Fibroblast of gingiva (primary cell): ENCODE data around the gene UNC45B.
"Not testable (repeated sequence)": the region's sequence is repeated elsewhere in the genome, so short reads cannot be mapped to it uniquely, and the experiment has no call there.

ENCODE experiments used
- DNase-seq: peaks from one replicate; pipeline ENCODE4 v3.0.0-alpha.2; 2011; ENCODE audit warnings: low read depth

The UNC45B gene

GRCh38 chr17:35172321-35172720 is 24.7 kb downstream of the UNC45B start:
- DNase-seq: not testable (repeated sequence)

DNA sequence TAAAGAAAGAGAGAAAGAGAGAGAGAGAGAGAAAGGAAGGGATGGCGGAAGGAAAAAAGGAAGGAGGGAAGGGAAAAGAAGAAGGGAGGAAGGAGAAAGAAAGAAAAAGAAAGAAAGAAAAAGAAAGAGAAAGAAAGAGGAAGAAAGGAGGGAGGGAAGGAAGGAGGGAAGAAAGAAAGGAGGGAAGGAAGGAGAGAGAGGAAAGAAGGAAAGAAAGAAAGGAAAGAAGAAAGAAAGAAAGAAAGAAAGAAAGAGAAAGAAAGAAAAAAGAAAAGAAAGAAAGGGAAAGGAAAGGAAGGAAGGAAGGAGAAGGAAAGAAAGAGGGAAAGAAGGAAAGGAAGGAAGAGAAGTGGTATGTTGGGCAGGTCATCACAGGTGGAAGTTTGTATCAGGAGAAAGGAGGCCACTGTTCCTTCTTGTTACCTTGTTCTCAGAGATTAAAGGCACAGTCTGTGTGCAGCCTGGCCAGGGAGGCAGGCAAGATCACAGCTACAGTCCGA is 27.3 kb downstream of the UNC45B start:
- DNase-seq: no peak

- no peak for DNase-seq
Measured at GRCh38 chr17:35175638-35176415, 28.2 kb downstream of the UNC45B start.

DNA sequence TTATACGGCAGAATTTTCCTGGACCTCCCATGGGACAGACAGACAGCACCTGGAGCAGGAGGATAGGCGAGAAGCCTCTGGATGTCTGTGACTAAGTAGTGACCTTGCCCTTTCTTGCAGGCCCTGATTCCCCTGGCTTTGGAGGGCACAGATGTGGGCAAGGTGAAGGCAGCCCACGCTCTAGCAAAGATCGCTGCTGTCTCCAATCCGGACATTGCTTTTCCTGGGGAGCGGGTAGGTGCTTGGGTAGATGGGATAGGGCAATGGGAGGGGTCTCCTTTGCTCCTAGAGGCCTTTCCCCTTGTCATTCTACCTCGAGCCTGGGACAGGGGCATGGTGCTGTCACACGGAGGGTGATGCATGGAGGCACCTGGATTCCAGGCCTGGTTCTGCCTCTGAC is 29.3 kb downstream of the UNC45B start:
- DNase-seq: no peak

GRCh38 chr17:35179379-35179778 is 31.8 kb downstream of the UNC45B start:
- DNase-seq: not testable (repeated sequence)

DNA sequence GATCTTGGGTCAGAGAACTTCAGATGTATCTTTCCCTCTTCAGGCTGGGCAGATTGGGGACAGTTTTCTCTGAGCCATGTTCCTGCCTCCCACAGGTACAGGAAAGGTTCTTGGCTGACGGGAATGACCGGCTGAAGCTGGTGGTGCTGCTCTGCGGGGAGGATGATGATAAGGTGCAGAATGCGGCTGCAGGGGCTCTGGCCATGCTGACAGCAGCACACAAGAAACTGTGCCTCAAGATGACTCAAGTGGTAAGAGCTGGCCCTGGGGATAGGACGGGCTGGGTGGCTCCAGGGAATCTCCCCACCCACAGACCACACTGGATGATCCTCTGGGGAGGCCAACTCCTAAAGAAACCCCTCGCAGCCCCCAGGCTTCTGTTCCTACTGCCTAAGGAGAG is 35.7 kb downstream of the UNC45B start:
- DNase-seq: no peak

DNA sequence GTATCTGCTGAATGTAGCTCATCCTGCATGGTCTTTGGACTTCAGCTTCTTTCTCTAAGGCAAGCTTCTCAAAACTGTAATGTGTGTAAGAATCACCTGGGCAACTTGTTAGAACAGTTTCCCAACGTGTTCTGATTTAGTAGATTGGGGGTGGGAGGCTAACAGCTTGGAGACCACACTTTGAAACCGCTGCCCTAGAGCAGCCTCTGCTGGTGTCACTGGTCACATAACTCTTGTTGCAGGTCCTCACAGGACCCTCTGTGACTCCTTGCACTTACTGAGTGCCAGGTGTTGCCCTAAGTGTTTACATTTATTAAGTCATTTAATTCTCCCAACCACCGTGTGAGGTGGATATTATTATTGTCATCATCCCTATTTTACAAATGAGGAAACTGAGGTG is 36.7 kb downstream of the UNC45B start:
- no peak for DNase-seq

- DNase-seq: no peak
Measured at GRCh38 chr17:35185849-35186248, 38.2 kb downstream of the UNC45B start.

GRCh38 chr17:35187481-35187880 is 39.9 kb downstream of the UNC45B start:
- DNase-seq: no peak

- no peak for DNase-seq
Measured at GRCh38 chr17:35188111-35188510, 40.5 kb downstream of the UNC45B start.

DNA sequence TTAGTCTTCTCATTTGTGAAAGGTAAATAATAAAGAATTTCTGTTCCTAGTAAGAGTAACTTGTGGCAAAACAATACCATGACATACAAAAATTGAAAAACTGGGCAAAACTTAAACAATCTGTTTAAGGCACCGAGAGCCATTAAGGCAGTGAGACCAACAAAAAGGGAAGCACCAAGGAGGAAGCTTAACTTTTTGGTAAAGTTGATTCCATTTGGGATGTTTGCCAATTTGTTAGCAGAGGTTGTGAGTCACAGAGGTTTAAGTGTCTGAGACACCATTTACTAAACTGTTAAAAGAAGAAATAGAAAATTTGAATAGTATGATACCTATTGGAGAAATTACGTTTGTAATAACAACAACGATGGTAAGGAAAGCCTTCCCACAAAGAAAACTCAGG is 41.7 kb downstream of the UNC45B start:
- DNase-seq: no peak

GRCh38 chr17:35191001-35191695 is 43.5 kb downstream of the UNC45B start:
- DNase-seq: no peak

GRCh38 chr17:35192708-35193107 is 45.1 kb downstream of the UNC45B start:
- no peak for DNase-seq

DNA sequence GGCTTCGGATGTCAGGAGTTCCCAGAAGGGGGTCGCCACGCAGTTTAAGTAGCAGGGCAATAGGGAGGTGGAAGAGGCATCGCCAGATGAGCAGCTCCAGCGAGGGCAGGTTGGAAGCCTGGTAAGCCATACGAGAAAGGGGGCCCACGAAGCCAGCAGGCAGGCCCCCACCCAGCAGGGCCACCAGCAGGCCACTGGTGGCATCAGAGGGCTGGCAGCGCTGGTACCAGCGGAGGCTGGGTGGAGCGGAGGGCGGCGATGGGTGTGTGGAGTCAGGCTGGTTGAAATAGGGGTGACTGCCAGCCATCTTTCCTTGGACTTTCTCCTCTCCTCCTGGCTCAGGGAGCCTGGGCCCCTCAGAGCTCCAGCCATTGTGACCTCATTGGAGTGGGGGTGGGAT is 46.4 kb downstream of the UNC45B start, which contains the start of gene SLC35G3:
Gene SLC35G3 (minus strand): TSS at position 393 of the 400 bp plus-strand sequence. CDS start 86 bp downstream, at position 307.
- not testable (repeated sequence) for DNase-seq

GRCh38 chr17:35195062-35195461 is 47.4 kb downstream of the UNC45B start:
- DNase-seq: not testable (repeated sequence)

- not testable (repeated sequence) for DNase-seq
Measured at GRCh38 chr17:35202582-35202981, 55.0 kb downstream of the UNC45B start.

- DNase-seq: no peak
Measured at GRCh38 chr17:35210741-35211140, 63.1 kb downstream of the UNC45B start.

DNA sequence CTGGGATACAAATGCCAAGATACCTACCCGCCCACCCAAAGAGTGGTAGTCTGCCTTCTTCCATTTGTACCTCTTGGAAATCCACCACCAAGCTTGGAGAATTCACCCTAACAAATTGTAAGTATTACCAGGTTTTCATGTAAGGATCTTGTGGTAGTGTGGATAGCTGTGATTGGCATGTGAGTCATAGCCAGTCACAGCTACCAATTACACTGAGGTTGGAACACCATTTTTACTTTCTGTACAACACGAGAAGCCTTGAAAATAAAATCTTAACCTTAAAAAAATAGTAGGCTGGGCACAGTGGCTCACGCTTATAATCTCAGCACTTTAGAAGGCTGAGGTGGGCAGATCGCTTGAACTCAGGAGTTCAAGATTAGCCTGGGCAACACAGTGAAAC is 65.1 kb downstream of the UNC45B start:
- no peak for DNase-seq

- DNase-seq: no peak
Measured at GRCh38 chr17:35213412-35213940, 65.9 kb downstream of the UNC45B start.

GRCh38 chr17:35214192-35214591 is 66.6 kb downstream of the UNC45B start:
- no peak for DNase-seq

GRCh38 chr17:35214631-35215273 is 67.1 kb downstream of the UNC45B start:
- no peak for DNase-seq

DNA sequence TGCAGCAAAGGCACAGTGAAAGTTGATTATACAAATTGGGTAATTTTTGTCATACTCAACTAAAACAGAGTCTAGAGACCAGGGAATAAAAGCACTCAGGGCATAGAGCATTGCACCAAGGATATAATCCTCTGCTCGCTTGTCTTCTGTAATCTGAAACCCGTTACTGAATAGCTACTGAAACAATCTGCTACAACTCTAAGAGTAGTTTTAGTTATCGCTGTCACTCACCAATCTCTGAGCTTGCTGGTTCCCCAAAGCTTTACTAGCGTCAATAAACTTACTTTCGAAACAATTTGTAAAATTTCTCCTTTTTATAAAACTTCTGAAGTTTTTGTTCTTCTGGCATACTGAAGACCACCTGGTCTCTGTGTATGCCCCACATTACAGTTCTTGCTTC is 69.5 kb downstream of the UNC45B start:
- no peak for DNase-seq
